Rectal smooth muscle tissue (tissue), 1 donor: ENCODE measurements around the gene TSPAN18.

ENCODE experiments used
- H3K27ac ChIP-seq: one replicate; pipeline ENCODE4 v1.7.0; 2013; ENCODE audit warnings: low read depth, low read length, inconsistent platforms
- H3K27me3 ChIP-seq: one replicate; pipeline ENCODE4 v1.7.0; 2013; ENCODE audit warnings: low read length; ENCODE audit not compliant: control insufficient read depth, insufficient read depth
- H3K36me3 ChIP-seq: one replicate; pipeline ENCODE4 v1.7.0; 2013; ENCODE audit warnings: low read length; ENCODE audit not compliant: control insufficient read depth, insufficient read depth
- H3K4me1 ChIP-seq: one replicate; pipeline ENCODE4 v1.7.0; 2013; ENCODE audit warnings: low read length; ENCODE audit not compliant: control insufficient read depth, insufficient read depth
- H3K4me3 ChIP-seq: one replicate; pipeline ENCODE4 v1.7.0; 2013; ENCODE audit warnings: low read length
- H3K9ac ChIP-seq: one replicate; pipeline ENCODE4 v1.7.0; 2013; ENCODE audit warnings: low read length

The TSPAN18 gene

GRCh38 chr11:44771252-44771734, 44.5 kb downstream of the TSPAN18 start:
- no peak overlapping the region for H3K9ac ChIP-seq
- no peaks in the 10 kb centered on the region for H3K36me3 ChIP-seq
- no peak overlapping the region for H3K4me3 ChIP-seq
- peak overlapping the region; percentile 35 for H3K27ac ChIP-seq
- H3K27me3 ChIP-seq: no peaks in the 10 kb centered on the region
- peaks cover 49% of the 10 kb centered on the region for H3K4me1 ChIP-seq

- H3K36me3 ChIP-seq: no peaks in the 10 kb centered on the region
- peak overlapping the region; percentile 35 for H3K27ac ChIP-seq
- no peak overlapping the region for H3K4me3 ChIP-seq
- no peaks in the 10 kb centered on the region for H3K27me3 ChIP-seq
- H3K4me1 ChIP-seq: peaks cover 46% of the 10 kb centered on the region
- no peak overlapping the region for H3K9ac ChIP-seq
Observed at GRCh38 chr11:44771841-44772240, 45.1 kb downstream of the TSPAN18 start.

GRCh38 chr11:44773351-44773965, 46.7 kb downstream of the TSPAN18 start:
- Histone ChIP-seq H3K4me1 (peaks cover 38% of the 10 kb centered on the region), H3K9ac (no peak overlapping the region), H3K27ac (peak overlapping the region; percentile 78), H3K36me3 (no peaks in the 10 kb centered on the region), H3K4me3 (no peak overlapping the region), H3K27me3 (no peaks in the 10 kb centered on the region)

- Histone ChIP-seq H3K4me3 (no peak overlapping the region), H3K9ac (no peak overlapping the region), H3K4me1 (peaks cover 38% of the 10 kb centered on the region), H3K36me3 (no peaks in the 10 kb centered on the region), H3K27me3 (no peaks in the 10 kb centered on the region), H3K27ac (peak overlapping the region; percentile 78)
Observed at GRCh38 chr11:44774108-44774507, 47.3 kb downstream of the TSPAN18 start.

GRCh38 chr11:44774731-44775130, 48.0 kb downstream of the TSPAN18 start:
- Histone ChIP-seq H3K36me3 (no peaks in the 10 kb centered on the region), H3K9ac (no peak overlapping the region), H3K27me3 (no peaks in the 10 kb centered on the region), H3K4me1 (peaks cover 38% of the 10 kb centered on the region), H3K4me3 (no peak overlapping the region), H3K27ac (peak overlapping the region; percentile 78)

GRCh38 chr11:44775366-44775984, 48.7 kb downstream of the TSPAN18 start:
- Histone ChIP-seq H3K36me3 (no peaks in the 10 kb centered on the region), H3K27ac (peak overlapping the region; percentile 78), H3K4me1 (peaks cover 32% of the 10 kb centered on the region), H3K9ac (no peak overlapping the region), H3K27me3 (no peaks in the 10 kb centered on the region), H3K4me3 (no peak overlapping the region)

GRCh38 chr11:44775985-44776446, 49.3 kb downstream of the TSPAN18 start:
- Histone ChIP-seq H3K27me3 (no peaks in the 10 kb centered on the region), H3K27ac (peak overlapping the region; percentile 55), H3K4me3 (no peak overlapping the region), H3K36me3 (no peaks in the 10 kb centered on the region), H3K9ac (no peak overlapping the region), H3K4me1 (peaks cover 28% of the 10 kb centered on the region)

- H3K4me1 ChIP-seq: peaks cover 27% of the 10 kb centered on the region
- peak overlapping the region; percentile 55 for H3K27ac ChIP-seq
- H3K9ac ChIP-seq: no peak overlapping the region
- no peaks in the 10 kb centered on the region for H3K36me3 ChIP-seq
- H3K4me3 ChIP-seq: no peak overlapping the region
- H3K27me3 ChIP-seq: no peaks in the 10 kb centered on the region
Observed at GRCh38 chr11:44776551-44777208, 49.9 kb downstream of the TSPAN18 start.

GRCh38 chr11:44777209-44778194, 50.7 kb downstream of the TSPAN18 start:
- Histone ChIP-seq H3K27me3 (no peaks in the 10 kb centered on the region), H3K27ac (no peak overlapping the region), H3K4me3 (no peak overlapping the region), H3K9ac (no peak overlapping the region), H3K4me1 (peaks cover 27% of the 10 kb centered on the region), H3K36me3 (no peaks in the 10 kb centered on the region)

- H3K27me3 ChIP-seq: no peaks in the 10 kb centered on the region
- peaks cover 25% of the 10 kb centered on the region for H3K4me1 ChIP-seq
- no peak overlapping the region for H3K4me3 ChIP-seq
- no peak overlapping the region for H3K27ac ChIP-seq
- no peaks in the 10 kb centered on the region for H3K36me3 ChIP-seq
- no peak overlapping the region for H3K9ac ChIP-seq
Observed at GRCh38 chr11:44778195-44779100, 51.7 kb downstream of the TSPAN18 start.

GRCh38 chr11:44779736-44780520, 53.2 kb downstream of the TSPAN18 start:
- H3K4me3 ChIP-seq: no peak overlapping the region
- H3K9ac ChIP-seq: no peak overlapping the region
- no peaks in the 10 kb centered on the region for H3K36me3 ChIP-seq
- no peaks in the 10 kb centered on the region for H3K27me3 ChIP-seq
- H3K27ac ChIP-seq: no peak overlapping the region
- peaks cover 11% of the 10 kb centered on the region for H3K4me1 ChIP-seq
